SK-N-SH treated with all-trans-retinoic acid at 6 μM for 48 hours (cell line): ENCODE data around the gene KIAA0408.

Source experiments
- CSDC2 ChIP-seq: fragments of 250-450 bp; sonication (Bioruptor Pico); IDR thresholded peaks from 2 replicates; pipeline ENCODE4 v1.5.0; 2020; ENCODE audit warnings: mild to moderate bottlenecking, moderate library complexity
- RARB ChIP-seq: fragments of 250-450 bp; sonication (Bioruptor Pico); IDR thresholded peaks from 2 replicates; pipeline ENCODE4 v1.8.0; 2021; ENCODE audit warnings: mild to moderate bottlenecking, moderate library complexity
- TCF4 ChIP-seq: fragments of 250-450 bp; sonication (Bioruptor Pico); IDR thresholded peaks from 2 replicates; pipeline ENCODE4 v1.8.0; 2021; ENCODE audit warnings: mild to moderate bottlenecking, moderate library complexity, borderline replicate concordance
- TOX ChIP-seq: fragments of 250-450 bp; sonication (Bioruptor Pico); IDR thresholded peaks from 2 replicates; pipeline ENCODE4 v1.8.0; 2021; ENCODE audit warnings: mild to moderate bottlenecking, moderate library complexity, borderline replicate concordance

GRCh38 chr6:127434651-127435050 lies 24.5 kb downstream of the KIAA0408 start:
- no peak for TF ChIP-seq TOX (CRISPR knock-in tag)
- TF ChIP-seq TCF4: no peak
- no peak for TF ChIP-seq RARB (CRISPR knock-in tag)
- no peak for TF ChIP-seq CSDC2 (CRISPR knock-in tag)
